GM12875 (cell line): ENCODE results near the gene TSEN34.
A peak's percentile ranks its signal among the peaks of the same experiment; 100 is the strongest.

Experiments used
- H3K4me3 ChIP-seq: one replicate; pipeline ENCODE4 v1.5.1; 2011; ENCODE audit warnings: low read depth, low read length, control low read depth
- CTCF ChIP-seq: IDR thresholded peaks from 2 replicates; pipeline ENCODE4 v1.5.1; 2011; ENCODE audit warnings: low read depth, mild to moderate bottlenecking, control low read depth, inconsistent platforms, low read length, moderate library complexity, borderline replicate concordance; ENCODE audit not compliant: insufficient read depth

Gene TSEN34

GRCh38 chr19:54191011-54191810, at the start of gene TSEN34:
Gene TSEN34 (plus strand): TSS chr19:54191308. CDS start chr19:54191365, 57 bp downstream.
- H3K4me3 ChIP-seq: peak within 1 kb of the TSS; percentile 85
- TF ChIP-seq CTCF: no peak

- TF ChIP-seq CTCF: no peak
- no peak overlapping the region for H3K4me3 ChIP-seq
Measured at GRCh38 chr19:54141356-54141755, 49.8 kb upstream of the TSEN34 start.

- no peak overlapping the region for H3K4me3 ChIP-seq
- no peak for TF ChIP-seq CTCF
Measured at GRCh38 chr19:54142166-54142780, 48.8 kb upstream of the TSEN34 start.

GRCh38 chr19:54145541-54146158, 45.5 kb upstream of the TSEN34 start:
- TF ChIP-seq CTCF: no peak
- H3K4me3 ChIP-seq: no peak overlapping the region

- H3K4me3 ChIP-seq: no peak overlapping the region
- no peak for TF ChIP-seq CTCF
Measured at GRCh38 chr19:54147676-54148075, 43.4 kb upstream of the TSEN34 start.

GRCh38 chr19:54148158-54148557, 43.0 kb upstream of the TSEN34 start:
- H3K4me3 ChIP-seq: no peak overlapping the region
- TF ChIP-seq CTCF: no peak
